Mammary epithelial cell (primary cell): ENCODE results near the gene NSMCE1.

Experiments
- EZH2 ChIP-seq: IDR thresholded peaks from 2 replicates; pipeline ENCODE4 v1.6.1; 2012; ENCODE audit warnings: low read length, inconsistent platforms, borderline replicate concordance
- TF ChIP-seq, protein P1 (sequence below), 2 donors: IDR thresholded peaks in 1 of 2; conservative IDR thresholded peaks in 1 of 2; 2 replicates each; pipeline ENCODE4 v1.5.1; 2011 to 2012; ENCODE audit warnings: inconsistent platforms in 2 of 2, low read length in 2 of 2, mild to moderate bottlenecking in 2 of 2, control low read depth in 1 of 2, low read depth in 1 of 2; ENCODE audit not compliant: insufficient read depth in 1 of 2; ENCODE audit errors: extremely low read depth in 1 of 2

GRCh38 chr16:27226476-27226875 is 42.1 kb downstream of the NSMCE1 start:
- TF ChIP-seq, protein P1, sequence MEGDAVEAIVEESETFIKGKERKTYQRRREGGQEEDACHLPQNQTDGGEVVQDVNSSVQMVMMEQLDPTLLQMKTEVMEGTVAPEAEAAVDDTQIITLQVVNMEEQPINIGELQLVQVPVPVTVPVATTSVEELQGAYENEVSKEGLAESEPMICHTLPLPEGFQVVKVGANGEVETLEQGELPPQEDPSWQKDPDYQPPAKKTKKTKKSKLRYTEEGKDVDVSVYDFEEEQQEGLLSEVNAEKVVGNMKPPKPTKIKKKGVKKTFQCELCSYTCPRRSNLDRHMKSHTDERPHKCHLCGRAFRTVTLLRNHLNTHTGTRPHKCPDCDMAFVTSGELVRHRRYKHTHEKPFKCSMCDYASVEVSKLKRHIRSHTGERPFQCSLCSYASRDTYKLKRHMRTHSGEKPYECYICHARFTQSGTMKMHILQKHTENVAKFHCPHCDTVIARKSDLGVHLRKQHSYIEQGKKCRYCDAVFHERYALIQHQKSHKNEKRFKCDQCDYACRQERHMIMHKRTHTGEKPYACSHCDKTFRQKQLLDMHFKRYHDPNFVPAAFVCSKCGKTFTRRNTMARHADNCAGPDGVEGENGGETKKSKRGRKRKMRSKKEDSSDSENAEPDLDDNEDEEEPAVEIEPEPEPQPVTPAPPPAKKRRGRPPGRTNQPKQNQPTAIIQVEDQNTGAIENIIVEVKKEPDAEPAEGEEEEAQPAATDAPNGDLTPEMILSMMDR (conservative IDR thresholded peaks at IDR 0.05 in 1 of 2, IDR thresholded peaks at IDR 0.05 in 1 of 2; ENCODE audit: extremely low read depth in 1 of 2, insufficient read depth in 1 of 2, low read depth in 1 of 2, low read length in 2 of 2): no peak
- TF ChIP-seq EZH2: no peak
